HepG2 (cell line): ENCODE measurements around the gene LCMT2. TPM values are rescaled to one million over a fixed set of nuclear protein-coding genes. Genes with fewer than 3 reads are reported as not detected.
"Not testable (repeated sequence)": the region's sequence is repeated elsewhere in the genome, so short reads cannot be mapped to it uniquely, and the experiment has no call there.

Source experiments
- ATAC-seq: fragments of 200-7000 bp; cut with Tn5 transposase; 3 replicates; pipeline ENCODE4 v1.9.1; 2020; ENCODE audit warnings: mild to moderate bottlenecking, moderate library complexity
- BruUV-seq: library from RNA; stranded (reverse); fragments of 400-500 nt; replicated peaks from 2 replicates; lab custom pipeline; 2021; lab: Mats Ljungman, UMichigan
- CTCF ChIA-PET: fragments of 300-600 bp; formaldehyde crosslinking; extraction: SDS; loops from one replicate; lab custom pipeline; 2021; ENCODE audit warnings: low total read pairs, inconsistent platforms, low intra/inter-chr PET ratio; lab: Yijun Ruan, JAX
- POLR2A ChIA-PET: fragments of 350-600 bp; sonication (Branson Sonifier 250); formaldehyde crosslinking; loops from one replicate; lab custom pipeline; 2020; ENCODE audit warnings: antibody characterized with exemption, inconsistent platforms; lab: Yijun Ruan, JAX
- DNase-seq: peaks from one replicate; pipeline ENCODE4 v3.0.0-alpha.2; 2015; ENCODE audit warnings: low spot score
- FAIRE-seq: peaks from 3 replicates; lab custom pipeline; 2011; peaks lifted over from hg19 to GRCh38; lab: Jason Lieb, UNC
- H2AFZ ChIP-seq: one replicate; pipeline ENCODE4 v1.6.1; 2011; ENCODE audit warnings: low read length, inconsistent platforms
- H3K27ac ChIP-seq: fragments of 300-600 bp; 3 replicates; pipeline ENCODE4 v1.8.0; 2011; ENCODE audit warnings: mixed run types, mild to moderate bottlenecking, mixed read lengths, low read length, inconsistent platforms; ENCODE audit not compliant: insufficient read depth; ENCODE audit errors: extremely low read length
- H3K27me3 ChIP-seq, 2 experiments: fragments of 200-600 bp in 1 of 2; 2 replicates in 1 of 2; 3 replicates in 1 of 2; pipeline versions ENCODE4 v1.6.0 to v1.8.0; 2011; ENCODE audit warnings: low read length in 2 of 2, mild to moderate bottlenecking in 2 of 2, moderate library complexity in 2 of 2, inconsistent platforms in 1 of 2; ENCODE audit not compliant: insufficient read depth in 2 of 2, control insufficient read depth in 1 of 2
- H3K36me3 ChIP-seq, 2 experiments: fragments of 200-600 bp in 1 of 2; replicated peaks in 1 of 2; 2 replicates in 1 of 2; 3 replicates in 1 of 2; pipeline versions ENCODE4 v1.5.1 to v1.8.0; 2011; ENCODE audit warnings: low read length in 2 of 2, inconsistent platforms in 1 of 2; ENCODE audit not compliant: insufficient read depth in 2 of 2, control insufficient read depth in 1 of 2
- H3K4me1 ChIP-seq: 2 replicates; pipeline ENCODE4 v1.5.1; 2012; ENCODE audit warnings: low read length, inconsistent platforms; ENCODE audit not compliant: insufficient read depth
- H3K4me2 ChIP-seq: 2 replicates; pipeline ENCODE4 v1.6.0; 2011; ENCODE audit warnings: low read depth, low read length, inconsistent platforms
- H3K4me3 ChIP-seq, 3 experiments: fragments of 200-600 bp in 1 of 3; sonication (generic), shearing (Covaris generic) in 1 of 3; replicated peaks in 1 of 3; 2 replicates each; pipeline ENCODE4 v1.5.1; 2011 to 2016; ENCODE audit warnings: low read length in 3 of 3, inconsistent platforms in 2 of 3, low read depth in 2 of 3, mild to moderate bottlenecking in 2 of 3, control low read depth in 1 of 3, mixed read lengths in 1 of 3; ENCODE audit not compliant: insufficient read depth in 1 of 3
- H3K79me2 ChIP-seq: one replicate; pipeline ENCODE4 v1.6.1; 2011; ENCODE audit warnings: low read length, inconsistent platforms; ENCODE audit not compliant: insufficient read depth
- H3K9ac ChIP-seq: 2 replicates; pipeline ENCODE4 v1.6.0; 2011; ENCODE audit warnings: mild to moderate bottlenecking, low read depth, low read length, inconsistent platforms; ENCODE audit not compliant: insufficient read depth
- H3K9me3 ChIP-seq: 2 replicates; pipeline ENCODE4 v1.5.1; 2012; ENCODE audit warnings: mild to moderate bottlenecking, low read length
- H4K20me1 ChIP-seq: 2 replicates; pipeline ENCODE4 v1.6.0; 2011; ENCODE audit warnings: inconsistent platforms, mild to moderate bottlenecking, low read length, moderate library complexity; ENCODE audit not compliant: insufficient read depth
- CHD2 ChIP-seq: IDR thresholded peaks from 2 replicates; pipeline ENCODE4 v1.6.1; 2011; ENCODE audit warnings: low read depth, low read length, improper control_type of control experiment
- RARG ChIP-seq: sonication (generic); formaldehyde crosslinking; IDR thresholded peaks from 2 replicates; pipeline ENCODE4 v1.4.0; 2020; ENCODE audit warnings: low read depth, mild to moderate bottlenecking, missing genetic modification reagents
- STAG1 ChIP-seq: sonication (generic); formaldehyde crosslinking; IDR thresholded peaks from 2 replicates; pipeline ENCODE4 v1.4.0; 2020; ENCODE audit warnings: missing genetic modification reagents
- ZBTB38 ChIP-seq: sonication (generic); formaldehyde crosslinking; IDR thresholded peaks from 2 replicates; pipeline ENCODE4 v1.5.1; 2020; ENCODE audit warnings: mild to moderate bottlenecking, missing genetic modification reagents
- ZNF652 ChIP-seq: IDR thresholded peaks from 2 replicates; pipeline ENCODE4 v1.6.1; 2016; ENCODE audit warnings: low read depth, borderline replicate concordance
- WGBS: methylation state at CpG from one replicate; pipeline ENCODE4 v1.1.6; 2017; ENCODE audit warnings: low lambda C conversion rate; 5-methylcytosine and 5-hydroxymethylcytosine counted together
- in situ Hi-C: cut with HindIII; loops from 2 replicates; pipeline ENCODE4 v1.10.0; 2017; ENCODE audit warnings: low pct_unique_long_range_greater_than_20kb; ENCODE audit not compliant: extremely low pct_ligation_motif_present
- intact Hi-C: fragments of 100-400 bp; cut with micrococcal nuclease; formaldehyde crosslinking; loops from one replicate; pipeline ENCODE4 v1.10.0; 2022; ENCODE audit not compliant: unreplicated experiment
- polyA plus RNA-seq, 8 experiments: library from polyadenylated mRNA; depleted of rRNA in 3 of 8; stranded (reverse) in 7 of 8; unstranded in 1 of 8; fragments of >200 nt; fragmentation: Illumina TruSeq in 4 of 8; extraction: Trizol in 4 of 8; gene quantifications; 2 replicates each; pipeline versions ENCODE4 v1.2.1 to v1.2.3, GENCODE V29; 2011 to 2016; ENCODE audit warnings: low read depth in 4 of 8, missing spikeins in 1 of 8, mixed read lengths in 1 of 8; ENCODE audit not compliant: insufficient read depth in 1 of 8
- total RNA-seq, 5 experiments: library from RNA; depleted of rRNA; stranded (reverse); fragments of >200 nt; fragmentation: Illumina TruSeq; extraction: Trizol; gene quantifications; 2 replicates each; pipeline ENCODE4 v1.2.3, GENCODE V29; 2016; ENCODE audit warnings: low read depth in 1 of 5
- TF ChIP-seq, protein P1 (sequence below): sonication (generic); formaldehyde crosslinking; IDR thresholded peaks from 2 replicates; pipeline ENCODE4 v1.8.1; 2023; ENCODE audit warnings: missing genetic modification reagents, mild to moderate bottlenecking, borderline replicate concordance

Gene LCMT2
- total and polyA plus RNA-seq, 2 of the 13 experiments (the other 11 are each of a cell fraction or from before 2014, with no cell fraction given), result 6.9 to 9.1 TPM

DNA sequence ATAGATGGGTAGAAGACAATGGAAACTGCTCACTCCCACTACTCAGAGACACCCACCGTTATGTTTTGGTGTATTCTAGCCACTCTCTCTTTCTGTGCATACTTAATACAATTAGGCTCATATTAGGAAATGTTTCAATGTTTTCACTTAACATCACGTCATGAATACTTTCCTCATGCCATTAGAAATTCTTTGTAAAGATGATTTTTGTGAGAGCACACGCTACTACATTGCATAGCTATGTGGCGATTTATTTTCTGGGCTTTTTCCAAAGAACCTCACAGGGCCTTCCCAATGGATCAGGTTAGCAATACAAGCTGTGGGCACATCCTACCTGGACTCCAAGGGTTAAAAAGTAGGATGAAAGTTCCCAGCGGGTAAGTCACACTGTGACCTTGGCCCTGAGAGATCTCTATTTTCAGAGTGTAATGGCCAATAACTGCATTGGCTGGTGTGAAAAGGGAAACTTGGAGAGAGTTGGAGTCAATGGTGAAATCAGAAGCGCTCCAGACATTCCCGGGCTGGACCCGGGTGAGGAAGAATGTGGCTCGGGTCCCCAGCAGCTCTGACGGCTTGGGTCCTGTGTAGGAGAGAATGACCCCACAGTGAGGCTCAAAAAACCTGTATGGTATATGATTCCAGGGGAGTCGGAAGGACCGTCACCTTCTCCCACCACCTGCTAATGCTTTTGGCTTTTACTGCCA, 37.8 kb downstream of the LCMT2 start:
- DNase-seq, result no peak

DNA sequence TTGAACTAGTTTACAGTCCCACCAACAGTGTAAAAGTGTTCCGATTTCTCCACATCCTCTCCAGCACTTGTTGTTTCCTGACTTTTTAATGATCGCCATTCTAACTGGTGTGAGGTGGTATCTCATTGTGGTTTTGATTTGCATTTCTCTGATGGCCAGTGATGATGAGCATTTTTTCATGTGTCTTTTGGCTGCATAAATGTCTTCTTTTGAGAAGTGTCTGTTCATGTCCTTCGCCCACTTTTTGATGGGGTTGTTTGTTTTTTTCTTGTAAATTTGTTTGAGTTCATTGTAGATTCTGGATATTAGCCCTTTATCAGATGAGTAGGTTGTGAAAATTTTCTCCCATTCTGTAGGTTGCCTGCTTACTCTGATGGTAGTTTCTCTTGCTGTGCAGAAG, 40.7 kb downstream of the LCMT2 start:
- CTCF ChIA-PET, H3K9me3 ChIP-seq, H3K36me3 ChIP-seq, FAIRE-seq, BruUV-seq, DNase-seq, H2AFZ ChIP-seq, intact Hi-C loops, H3K4me3 ChIP-seq, POLR2A ChIA-PET, H4K20me1 ChIP-seq, ATAC-seq, H3K4me2 ChIP-seq, H3K9ac ChIP-seq, H3K79me2 ChIP-seq, H3K27ac ChIP-seq: not testable (repeated sequence)
- Histone ChIP-seq H3K4me1 (peaks cover 24% of the 10 kb centered on the region), H3K27me3 (peaks cover 3 to 37% of the 10 kb centered on the region in 2 experiments; a peak in 3 of 5 replicates)
- 81% methylated on average over 2 of the region's 3 CpGs for WGBS
- in situ Hi-C loops, result loop anchor here (10.0 kb wide), 1 partner anchor 55 kb away; no protein-coding TSS in a partner anchor

More for the DNA sequence above, 37.8 kb downstream of the LCMT2 start:
- peaks cover 11% of the 10 kb centered on the region for H3K4me1 ChIP-seq
- FAIRE-seq, result no peak
- H3K79me2 ChIP-seq, result no peaks in the 10 kb centered on the region
- POLR2A ChIA-PET, result no interaction called here
- no peak overlapping the region for H2AFZ ChIP-seq
- CTCF ChIA-PET, result no interaction called here
- 36% methylated on average over 12 of the region's 12 CpGs for WGBS
- H4K20me1 ChIP-seq, result no peaks in the 10 kb centered on the region
- H3K4me2 ChIP-seq, result peak overlapping the region; percentile 37; the same call in 1 of the 2 replicates
- peaks cover 3 to 41% of the 10 kb centered on the region in 2 experiments; a peak in 3 of 5 replicates for H3K27me3 ChIP-seq
- peak overlapping the region in 1 of 3 experiments; percentile 52; a peak in 1 of 6 replicates for H3K4me3 ChIP-seq
- H3K36me3 ChIP-seq, result no peaks in the 10 kb centered on the region
- in situ Hi-C loops (no loop called here), intact Hi-C loops (no loop called here)
- TF ChIP-seq ZBTB38 (CRISPR knock-in tag) (no peak), CHD2 (no peak), STAG1 (CRISPR knock-in tag) (no peak), ZNF652 (peak; percentile 90), RARG (no peak)
- TF ChIP-seq, protein P1, sequence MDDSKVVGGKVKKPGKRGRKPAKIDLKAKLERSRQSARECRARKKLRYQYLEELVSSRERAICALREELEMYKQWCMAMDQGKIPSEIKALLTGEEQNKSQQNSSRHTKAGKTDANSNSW (CRISPR knock-in tag), result no peak
- BruUV-seq, result no TSS peak
- peak; percentile 73 for ATAC-seq
- no peak overlapping the region for H3K9ac ChIP-seq
- no peaks in the 10 kb centered on the region for H3K9me3 ChIP-seq
- H3K27ac ChIP-seq, result no peak overlapping the region
